Tibial nerve (tissue), 4 donors: ENCODE measurements around the gene BMP7. TPM values are rescaled to one million over a fixed set of nuclear protein-coding genes. Genes with fewer than 3 reads are reported as not detected.

Experiments
- DNase-seq, 2 donors: peaks; one replicate each; pipeline ENCODE4 v3.0.0-alpha.2; 2019; ENCODE audit warnings: low spot score in 2 of 2
- H3K27ac ChIP-seq, 4 donors: fragments of 200-600 bp; sonication (generic) in 3 of 4; one replicate each; pipeline ENCODE4 v1.5.1; 2017 to 2019; ENCODE audit warnings: mild to moderate bottlenecking in 1 of 4
- H3K27me3 ChIP-seq, 2 donors: fragments of 200-600 bp; sonication (generic) in 1 of 2; one replicate each; pipeline versions ENCODE4 v1.5.1 to v1.6.0; 2017 to 2019
- H3K36me3 ChIP-seq, 3 donors: fragments of 200-600 bp; sonication (generic); one replicate each; pipeline ENCODE4 v1.5.1; 2018 to 2019
- H3K4me1 ChIP-seq, 4 donors: fragments of 200-600 bp; sonication (generic) in 3 of 4; one replicate each; pipeline ENCODE4 v1.5.1; 2017 to 2019
- H3K4me3 ChIP-seq, 4 donors: fragments of 200-600 bp; sonication (generic) in 3 of 4; one replicate each; pipeline ENCODE4 v1.5.1; 2017 to 2019; ENCODE audit warnings: mild to moderate bottlenecking in 1 of 4, moderate library complexity in 1 of 4
- H3K9me3 ChIP-seq, 4 donors: fragments of 200-600 bp; sonication (generic) in 3 of 4; one replicate each; pipeline ENCODE4 v1.5.1; 2017 to 2019
- CTCF ChIP-seq, 5 experiments: fragments of 200-600 bp in 3 of 5; fragments of 450-650 bp in 2 of 5; sonication (generic) in 3 of 5; IDR thresholded peaks; one replicate each; pipeline ENCODE4 v1.5.1; 2016 to 2019; ENCODE audit warnings: antibody characterized with exemption in 5 of 5, mild to moderate bottlenecking in 3 of 5, moderate library complexity in 2 of 5
- EP300 ChIP-seq, 2 donors: sonication (generic); formaldehyde crosslinking; IDR thresholded peaks; one replicate each; pipeline ENCODE4 v1.6.1; 2017; ENCODE audit warnings: antibody characterized with exemption in 2 of 2, mild to moderate bottlenecking in 1 of 2
- POLR2A ChIP-seq, 2 donors: fragments of 450-650 bp; IDR thresholded peaks; one replicate each; pipeline ENCODE4 v1.6.1; 2017; ENCODE audit warnings: antibody characterized with exemption in 2 of 2, mild to moderate bottlenecking in 2 of 2, moderate library complexity in 2 of 2
- WGBS, 2 donors: methylation state at CpG; one replicate each; pipeline ENCODE4 v1.1.5; 2018; 5-methylcytosine and 5-hydroxymethylcytosine counted together
- small RNA-seq: library from RNA; depleted of rRNA; stranded (forward); fragments of <200 nt; gene quantifications from one replicate; pipeline ENCODE3, GENCODE V24; 2016
- total RNA-seq, 4 donors: library from RNA; depleted of rRNA; stranded (reverse); fragments of >200 nt; gene quantifications; one replicate each; pipeline ENCODE4 v1.1.0, GENCODE V29; 2016

Gene BMP7
- total RNA-seq, 4 donors from 2014 or later: 11.7 to 14.2 (median 13.4) TPM

DNA sequence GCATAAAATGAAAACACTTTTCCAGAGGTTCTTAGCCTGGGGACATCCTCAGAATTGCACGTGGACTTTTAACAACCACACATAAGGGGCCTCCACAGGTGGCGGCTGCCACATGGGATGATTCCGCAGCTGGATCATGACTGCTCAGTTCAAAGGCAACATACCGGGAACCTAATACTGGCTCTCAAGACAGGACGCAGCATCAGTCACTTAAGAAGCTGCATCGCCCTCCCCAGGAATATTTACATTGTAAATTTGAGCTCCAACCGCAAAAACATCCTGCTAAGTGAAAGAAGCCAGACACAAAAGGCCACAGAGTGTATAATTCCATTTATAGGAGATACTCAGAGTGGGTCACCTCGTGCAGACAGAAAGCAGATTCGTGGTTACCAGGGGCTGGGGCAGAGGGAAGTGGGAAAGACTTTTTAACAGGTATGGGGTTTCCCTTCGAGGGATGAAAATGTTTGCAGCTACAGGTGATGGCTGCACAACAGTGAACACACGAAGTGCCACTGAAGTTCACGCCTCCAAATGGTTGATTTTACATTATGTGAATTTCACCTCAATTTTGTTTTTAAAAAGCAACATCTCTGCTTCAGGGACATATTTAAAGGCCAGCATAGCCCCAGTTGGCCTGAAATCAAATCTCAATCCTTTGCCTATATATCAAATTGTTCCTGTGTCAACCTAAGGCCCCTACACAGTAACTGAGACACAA, 141.5 kb downstream of the BMP7 start:
- no peaks in the 10 kb centered on the region for H3K4me1 ChIP-seq
- no peaks in the 10 kb centered on the region for H3K36me3 ChIP-seq
- H3K27me3 ChIP-seq: no peaks in the 10 kb centered on the region
- no peak for DNase-seq
- no peak overlapping the region for H3K27ac ChIP-seq
- H3K9me3 ChIP-seq: no peaks in the 10 kb centered on the region
- H3K4me3 ChIP-seq: no peak overlapping the region
- TF ChIP-seq POLR2A (IDR thresholded peaks at IDR 0.05) (no peak), CTCF (IDR thresholded peaks at IDR 0.05) (no peak)
- 63 to 68% methylated on average over 12 of the region's 12 CpGs for WGBS, 2 donors

DNA sequence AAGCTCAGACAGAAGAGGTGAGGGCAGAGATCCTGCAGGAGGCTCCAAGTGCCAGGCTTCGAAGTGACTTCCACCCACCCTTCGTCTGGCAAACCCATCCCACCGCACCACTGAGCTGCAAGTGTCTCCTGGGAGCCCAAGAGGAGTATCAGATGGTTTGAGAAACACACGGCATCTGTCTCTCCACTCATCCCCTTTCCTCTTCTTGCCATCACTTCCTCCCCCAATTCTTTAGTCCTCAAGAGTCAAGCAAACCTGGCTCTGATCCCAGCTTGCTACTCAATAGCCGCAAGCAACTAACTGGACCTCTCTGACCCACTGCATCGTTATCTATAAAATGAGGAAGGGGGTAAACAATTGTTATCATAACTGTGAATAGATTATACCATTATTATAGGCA, 142.1 kb downstream of the BMP7 start:
- Histone ChIP-seq H3K27me3 (no peaks in the 10 kb centered on the region), H3K4me3 (no peak overlapping the region), H3K36me3 (no peaks in the 10 kb centered on the region), H3K9me3 (no peaks in the 10 kb centered on the region), H3K4me1 (no peaks in the 10 kb centered on the region), H3K27ac (no peak overlapping the region)
- WGBS, 2 donors: 47 to 54% methylated on average over 6 of the region's 6 CpGs
- TF ChIP-seq EP300 (IDR thresholded peaks at IDR 0.05) (no peak), CTCF (IDR thresholded peaks at IDR 0.05) (no peak), POLR2A (IDR thresholded peaks at IDR 0.05) (no peak)
- DNase-seq: no peak

GRCh38 chr20:57123504-57123903, 142.9 kb downstream of the BMP7 start:
- WGBS, 2 donors: 97% methylated on average over 4 of the region's 4 CpGs
- no peaks in the 10 kb centered on the region for H3K27me3 ChIP-seq
- no peak overlapping the region for H3K4me3 ChIP-seq
- H3K9me3 ChIP-seq: no peaks in the 10 kb centered on the region
- H3K4me1 ChIP-seq: no peaks in the 10 kb centered on the region
- H3K27ac ChIP-seq: no peak overlapping the region
- no peak for DNase-seq
- TF ChIP-seq POLR2A (IDR thresholded peaks at IDR 0.05) (no peak), EP300 (IDR thresholded peaks at IDR 0.05) (no peak), CTCF (IDR thresholded peaks at IDR 0.05) (no peak)
- no peaks in the 10 kb centered on the region for H3K36me3 ChIP-seq

DNA sequence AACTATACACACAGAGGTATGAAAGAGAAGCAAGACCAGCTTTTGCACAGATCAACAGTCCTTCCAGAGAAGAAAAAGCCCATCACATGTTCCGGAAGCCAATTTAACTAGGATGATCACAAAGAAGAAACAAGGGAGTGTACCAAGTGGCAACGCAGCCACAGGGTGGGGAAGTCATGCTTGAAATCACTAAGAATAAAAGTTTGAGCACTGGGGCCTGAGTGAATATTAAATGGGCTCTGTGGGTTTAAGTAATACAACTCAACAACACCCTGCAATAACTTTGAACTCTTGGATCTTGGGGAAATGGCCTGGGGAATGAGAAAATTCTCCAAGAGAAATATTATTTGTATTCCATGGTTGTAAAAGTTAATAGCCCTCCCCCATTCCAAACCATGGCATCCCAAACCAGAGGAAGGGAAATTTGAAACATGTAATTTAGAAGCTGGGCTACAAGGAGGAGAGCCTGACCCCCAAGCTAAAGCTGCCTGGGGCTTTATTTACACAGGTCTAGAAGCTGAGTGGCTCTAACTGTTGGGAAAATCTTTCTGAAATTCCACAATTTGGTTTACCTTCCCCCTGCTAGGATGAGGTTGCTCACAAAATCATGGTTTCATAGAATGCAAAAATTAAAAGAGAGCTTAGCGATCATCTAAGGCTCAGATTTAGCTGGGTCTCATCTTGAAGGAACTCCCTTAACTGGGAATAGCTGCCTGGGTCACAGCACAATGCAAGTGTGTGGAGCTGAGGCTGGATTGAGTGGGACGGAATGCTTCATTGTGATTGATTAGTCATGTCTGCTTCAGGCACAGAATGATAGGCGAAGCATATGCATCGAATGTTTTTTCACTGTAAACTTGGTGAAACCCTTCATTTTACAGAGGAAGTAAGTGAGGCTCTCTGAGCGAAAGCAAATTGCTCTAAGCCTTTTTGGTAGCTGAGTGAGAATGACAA, 143.6 kb downstream of the BMP7 start:
- Histone ChIP-seq H3K27me3 (no peaks in the 10 kb centered on the region), H3K4me3 (no peak overlapping the region), H3K4me1 (no peaks in the 10 kb centered on the region), H3K9me3 (no peaks in the 10 kb centered on the region), H3K27ac (no peak overlapping the region), H3K36me3 (no peaks in the 10 kb centered on the region)
- WGBS, 2 donors: 79 to 81% methylated on average over 7 of the region's 7 CpGs
- DNase-seq: no peak
- TF ChIP-seq EP300 (IDR thresholded peaks at IDR 0.05) (no peak), POLR2A (IDR thresholded peaks at IDR 0.05) (no peak)

GRCh38 chr20:57118964-57119363, 147.5 kb downstream of the BMP7 start:
- Histone ChIP-seq H3K4me3 (no peak overlapping the region), H3K27me3 (no peaks in the 10 kb centered on the region), H3K4me1 (no peaks in the 10 kb centered on the region), H3K27ac (no peak overlapping the region), H3K36me3 (no peaks in the 10 kb centered on the region), H3K9me3 (no peaks in the 10 kb centered on the region)
- TF ChIP-seq POLR2A (IDR thresholded peaks at IDR 0.05): no peak
- no peak for TF ChIP-seq EP300 (IDR thresholded peaks at IDR 0.05)
- no peak for TF ChIP-seq CTCF (IDR thresholded peaks at IDR 0.05)
- no peak for DNase-seq
- WGBS, 2 donors: 89 to 90% methylated on average over 4 of the region's 4 CpGs

Small RNAs within 50 kb of the gene (small RNA-seq; reads per million reads assigned to genes)
- gene RF00019: not detected

Other genes starting within 250 kb of the BMP7 start
- not detected for gene SPO11, start 63.2 kb upstream of the BMP7 start, total RNA-seq
- 10 to 100 TPM; 12.6 to 20.9 (median 19.0) TPM for gene RAE1, start 84.6 kb upstream of the BMP7 start, total RNA-seq
- 10 to 100 TPM in 1 of 4 donors, 1 to 10 TPM in 3; 4.8 to 14.4 (median 5.8) TPM for gene RBM38, start 124.8 kb upstream of the BMP7 start, total RNA-seq